ENCODE data around the gene NPBWR2.

The NPBWR2 gene

GRCh38 chr20:64083804-64084684 lies 23.3 kb downstream of the NPBWR2 start, which contains the start of gene LKAAEAR1:
Gene LKAAEAR1 (minus strand): TSS chr20:64084398. CDS start chr20:64084219, 179 bp downstream.
- DNase-seq (ENCODE audit: low read depth) = no peak
- H3K4me3 ChIP-seq (ENCODE audit: low read length) = peak within 1 kb of the TSS; percentile 15
- no peak for TF ChIP-seq CTCF (conservative IDR thresholded peaks at IDR 0.05; ENCODE audit: low read depth, low read length)

- H3K4me3 ChIP-seq (ENCODE audit: low read length) = peak overlapping the region; percentile 15
- TF ChIP-seq CTCF (conservative IDR thresholded peaks at IDR 0.05; ENCODE audit: low read depth, low read length) = peak; percentile 51
- no peak for DNase-seq (ENCODE audit: low read depth)
Observed at GRCh38 chr20:64083378-64083803, 24.0 kb downstream of the NPBWR2 start.

DNA sequence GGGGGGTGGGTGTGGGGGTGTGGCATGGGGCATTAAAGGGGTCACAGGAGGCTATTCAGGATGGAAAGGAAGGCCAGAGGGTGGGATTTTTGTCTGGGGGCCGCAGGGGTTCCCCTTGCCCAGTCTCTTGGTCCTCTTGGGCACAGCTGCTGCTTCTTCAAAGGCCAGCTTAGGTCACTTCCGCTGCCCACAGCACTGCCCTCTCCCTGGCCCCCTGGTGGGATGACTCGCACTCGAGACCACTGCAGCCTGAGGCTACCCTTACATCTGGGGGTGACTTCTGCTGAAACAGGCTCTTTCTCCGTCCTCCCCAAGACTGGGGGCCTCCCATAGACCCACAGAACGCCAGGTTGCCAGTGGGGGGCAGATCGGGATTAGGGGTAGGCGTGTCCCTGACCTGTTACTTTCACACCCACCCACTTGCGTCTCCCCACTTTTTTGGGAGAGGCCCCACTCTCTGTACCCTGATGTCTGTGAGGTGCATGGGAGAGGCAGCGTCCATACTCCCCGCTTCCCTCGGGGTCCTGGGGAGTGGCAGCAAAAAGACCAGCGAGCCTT lies 24.5 kb downstream of the NPBWR2 start:
- H3K4me3 ChIP-seq (ENCODE audit: low read length) = no peak overlapping the region
- no peak for DNase-seq (ENCODE audit: low read depth)
- no peak for TF ChIP-seq CTCF (conservative IDR thresholded peaks at IDR 0.05; ENCODE audit: low read depth, low read length)

- no peak for DNase-seq (ENCODE audit: low read depth)
- TF ChIP-seq CTCF (conservative IDR thresholded peaks at IDR 0.05; ENCODE audit: low read depth, low read length) = no peak
- no peak overlapping the region for H3K4me3 ChIP-seq (ENCODE audit: low read length)
Observed at GRCh38 chr20:64082126-64082731, 25.1 kb downstream of the NPBWR2 start.

- DNase-seq (ENCODE audit: low read depth) = no peak
- H3K4me3 ChIP-seq (ENCODE audit: low read length) = no peak overlapping the region
- TF ChIP-seq CTCF (conservative IDR thresholded peaks at IDR 0.05; ENCODE audit: low read depth, low read length) = no peak
Observed at GRCh38 chr20:64081624-64081964, 25.8 kb downstream of the NPBWR2 start.

DNA sequence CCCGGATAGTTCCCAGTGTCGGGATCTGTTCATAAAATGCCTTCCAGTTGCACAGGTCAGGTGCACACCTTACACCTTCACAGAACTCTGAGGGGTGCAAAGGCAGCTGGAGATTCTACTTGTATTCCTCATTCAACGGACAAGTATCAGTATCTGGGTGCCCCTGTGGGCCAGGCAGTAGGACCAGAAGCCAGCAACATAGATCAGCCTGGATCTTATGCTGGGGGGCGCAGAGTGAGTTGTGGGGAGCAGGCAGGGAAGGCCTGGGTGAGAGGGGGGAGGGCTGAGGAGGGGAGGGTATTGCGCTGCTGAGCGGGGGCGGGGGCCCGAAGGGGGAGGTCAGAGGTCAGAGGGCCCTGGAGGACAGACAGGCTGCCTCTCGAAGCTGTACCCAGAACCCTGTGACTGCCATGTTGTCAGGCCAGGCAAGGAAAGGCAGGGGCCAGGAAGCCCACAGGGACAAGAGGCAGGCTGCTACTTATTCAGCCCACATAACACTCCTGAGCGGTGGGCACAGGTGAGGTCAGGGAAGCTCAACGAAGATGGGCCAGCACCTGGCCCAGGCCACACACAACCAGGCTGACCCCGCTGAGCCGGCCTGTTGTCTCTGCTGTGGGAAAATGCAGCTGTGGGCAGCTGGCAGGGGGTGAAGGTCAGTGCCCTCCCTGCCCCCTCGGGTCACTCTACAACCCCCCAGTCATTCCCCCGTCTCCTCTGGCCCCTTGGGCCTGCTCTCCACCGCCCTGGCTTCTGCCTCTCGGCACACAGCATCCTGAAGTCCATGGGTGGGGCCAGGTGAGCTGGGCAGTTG lies 26.3 kb downstream of the NPBWR2 start:
- TF ChIP-seq CTCF (conservative IDR thresholded peaks at IDR 0.05; ENCODE audit: low read depth, low read length) = no peak
- DNase-seq (ENCODE audit: low read depth) = no peak
- no peak overlapping the region for H3K4me3 ChIP-seq (ENCODE audit: low read length)
